GM12878 (cell line): ENCODE measurements around the gene LCMT1. TPM values are rescaled to one million over a fixed set of nuclear protein-coding genes. Genes with fewer than 3 reads are reported as not detected.

Experiments
- ATAC-seq: fragments of 200-7000 bp; cut with Tn5 transposase; 3 replicates; pipeline ENCODE4 v1.9.1; 2020; ENCODE audit warnings: mild to moderate bottlenecking, moderate library complexity
- BruUV-seq: library from RNA; stranded (reverse); fragments of 400-500 nt; replicated peaks from 2 replicates; lab custom pipeline; 2021; lab: Mats Ljungman, UMichigan
- CTCF ChIA-PET: fragments of 300-600 bp; sonication (Branson Sonifier 250); formaldehyde crosslinking; extraction: SDS; loops from one replicate; lab custom pipeline; 2021; ENCODE audit warnings: inconsistent platforms; lab: Yijun Ruan, JAX
- POLR2A ChIA-PET: fragments of 350-600 bp; formaldehyde crosslinking; extraction: SDS; loops from one replicate; lab custom pipeline; 2021; ENCODE audit warnings: inconsistent platforms; lab: Charles Lee
- RAD21 ChIA-PET: fragments of 300-600 bp; sonication (Branson Sonifier 250); formaldehyde crosslinking; loops from one replicate; lab custom pipeline; 2023; ENCODE audit warnings: antibody characterized with exemption; ENCODE audit not compliant: unreplicated experiment; lab: Charles Lee
- SMC1A ChIA-PET: fragments of 300-600 bp; sonication (Branson Sonifier 250); formaldehyde crosslinking; loops from one replicate; lab custom pipeline; 2023; ENCODE audit not compliant: unreplicated experiment, uncharacterized antibody; lab: Charles Lee
- DNase-seq: peaks from one replicate; pipeline ENCODE4 v3.0.0-alpha.2; 2011; ENCODE audit warnings: low read depth, low spot score
- FAIRE-seq: peaks from 3 replicates; lab custom pipeline; 2011; peaks lifted over from hg19 to GRCh38; lab: Jason Lieb, UNC
- H2AFZ ChIP-seq: 2 replicates; pipeline ENCODE4 v1.6.0; 2011; ENCODE audit warnings: low read depth, low read length, control low read depth; ENCODE audit not compliant: control insufficient read depth
- H3K27ac ChIP-seq: 2 replicates; pipeline ENCODE4 v1.5.1; 2011; ENCODE audit warnings: control low read depth; ENCODE audit not compliant: control insufficient read depth, insufficient read depth
- H3K27me3 ChIP-seq, 2 experiments: replicated peaks in 1 of 2; 2 replicates each; pipeline versions ENCODE4 v1.6.0 to v1.6.1; 2011; ENCODE audit warnings: low read length in 1 of 2; ENCODE audit not compliant: control insufficient read depth in 2 of 2, insufficient read depth in 2 of 2
- H3K36me3 ChIP-seq, 2 experiments: 2 replicates each; pipeline ENCODE4 v1.5.1; 2011; ENCODE audit warnings: low read length in 1 of 2; ENCODE audit not compliant: control insufficient read depth in 2 of 2, insufficient read depth in 2 of 2
- H3K4me1 ChIP-seq: 2 replicates; pipeline ENCODE4 v1.6.1; 2011; ENCODE audit warnings: mild to moderate bottlenecking, low read length, moderate library complexity, mixed read lengths; ENCODE audit not compliant: control insufficient read depth, insufficient read depth
- H3K4me2 ChIP-seq: 2 replicates; pipeline ENCODE4 v1.6.0; 2011; ENCODE audit warnings: control low read depth; ENCODE audit not compliant: control insufficient read depth, insufficient read depth
- H3K4me3 ChIP-seq: fragments of 200-600 bp; sonication (generic); 2 replicates; pipeline ENCODE4 v1.5.1; 2016
- H3K79me2 ChIP-seq: 2 replicates; pipeline ENCODE4 v1.6.0; 2011; ENCODE audit warnings: low read length; ENCODE audit not compliant: control insufficient read depth, insufficient read depth
- H3K9ac ChIP-seq: 2 replicates; pipeline ENCODE4 v1.8.0; 2011; ENCODE audit warnings: low read length, control low read depth, mixed read lengths; ENCODE audit not compliant: control insufficient read depth, insufficient read depth
- H3K9me3 ChIP-seq: replicated peaks from 3 replicates; pipeline ENCODE4 v1.5.1; 2011; ENCODE audit warnings: mild to moderate bottlenecking, low read length; ENCODE audit not compliant: control insufficient read depth, insufficient read depth
- H4K20me1 ChIP-seq: 2 replicates; pipeline ENCODE4 v1.6.0; 2011; ENCODE audit not compliant: control insufficient read depth, insufficient read depth
- ELK1 ChIP-seq: IDR thresholded peaks from 2 replicates; pipeline ENCODE4 v1.6.1; 2012; ENCODE audit warnings: low read depth, low read length, improper control_type of control experiment
- FOXK2 ChIP-seq: fragments of 450-650 bp; IDR thresholded peaks from 2 replicates; pipeline ENCODE4 v1.6.1; 2017; ENCODE audit warnings: mild to moderate bottlenecking, moderate library complexity
- PAX5 ChIP-seq: IDR thresholded peaks from 2 replicates; pipeline ENCODE4 v1.6.1; 2011; ENCODE audit warnings: low read depth, low read length, borderline replicate concordance
- PAX8 ChIP-seq: fragments of 450-650 bp; IDR thresholded peaks from 2 replicates; pipeline ENCODE4 v1.6.1; 2017; ENCODE audit warnings: mild to moderate bottlenecking, moderate library complexity
- PBX3 ChIP-seq: IDR thresholded peaks from 2 replicates; pipeline ENCODE4 v1.6.1; 2011; ENCODE audit warnings: mild to moderate bottlenecking, low read depth, low read length, moderate library complexity; ENCODE audit not compliant: insufficient replicate concordance
- SRF ChIP-seq, 2 experiments: IDR thresholded peaks; 2 replicates each; pipeline ENCODE4 v1.6.1; 2011; ENCODE audit warnings: low read depth in 2 of 2, low read length in 2 of 2, mild to moderate bottlenecking in 1 of 2, moderate library complexity in 1 of 2
- ZNF592 ChIP-seq: fragments of 450-650 bp; IDR thresholded peaks from 2 replicates; pipeline ENCODE4 v1.6.1; 2017; ENCODE audit warnings: mild to moderate bottlenecking, moderate library complexity
- WGBS: methylation state at CpG from one replicate; pipeline ENCODE4 v1.1.6; 2016; ENCODE audit warnings: low lambda C conversion rate; ENCODE audit not compliant: insufficient replicate concordance, insufficient coverage; ENCODE audit errors: missing lambda C conversion rate; 5-methylcytosine and 5-hydroxymethylcytosine counted together
- in situ Hi-C: fragments of 300-500 bp; cut with MboI; formaldehyde crosslinking; loops from 9 replicates; pipeline ENCODE4 v1.14.3; 2018; ENCODE audit warnings: mixed read lengths
- intact Hi-C: fragments of 100-400 bp; cut with micrococcal nuclease; formaldehyde crosslinking; loops from one replicate; pipeline ENCODE4 v1.14.2; 2022; ENCODE audit not compliant: unreplicated experiment
- polyA plus RNA-seq, 11 experiments: library from polyadenylated mRNA; depleted of rRNA in 4 of 11; unstranded in 6 of 11; stranded (reverse) in 5 of 11; fragments of >200 nt; fragmentation: Nextera tagmentation in 4 of 11; fragmentation: Illumina TruSeq in 1 of 11; extraction: Ambion mirVana in 4 of 11; extraction: Trizol in 1 of 11; gene quantifications; 1 replicate in 1 of 11; 2 replicates in 10 of 11; pipeline versions ENCODE4 v1.2.1 to v1.2.3, GENCODE V29; 2011 to 2016; ENCODE audit warnings: inconsistent platforms in 2 of 11, missing spikeins in 2 of 11, low read depth in 1 of 11
- total RNA-seq, 4 experiments: library from RNA; depleted of rRNA in 3 of 4; stranded (reverse); fragments of >200 nt in 3 of 4; fragmentation: Illumina TruSeq in 1 of 4; extraction: Trizol in 1 of 4; gene quantifications; 2 replicates each; pipeline versions ENCODE4 v1.2.1 to v1.2.3, GENCODE V29; 2013 to 2021
- TF ChIP-seq, protein P1 (sequence below): fragments of 450-650 bp; formaldehyde crosslinking; IDR thresholded peaks from 2 replicates; pipeline ENCODE4 v1.4.0; 2022; ENCODE audit warnings: mild to moderate bottlenecking, moderate library complexity
- TF ChIP-seq, protein P2 (sequence below): fragments of 450-650 bp; IDR thresholded peaks from 2 replicates; pipeline ENCODE4 v1.6.1; 2016; ENCODE audit warnings: mild to moderate bottlenecking, moderate library complexity, borderline replicate concordance

Gene LCMT1
- total and polyA plus RNA-seq, 10 of the 15 experiments (the other 5 are each of a cell fraction or from before 2014, with no cell fraction given) = 19.7 to 51.2 (median 32.6) TPM

DNA sequence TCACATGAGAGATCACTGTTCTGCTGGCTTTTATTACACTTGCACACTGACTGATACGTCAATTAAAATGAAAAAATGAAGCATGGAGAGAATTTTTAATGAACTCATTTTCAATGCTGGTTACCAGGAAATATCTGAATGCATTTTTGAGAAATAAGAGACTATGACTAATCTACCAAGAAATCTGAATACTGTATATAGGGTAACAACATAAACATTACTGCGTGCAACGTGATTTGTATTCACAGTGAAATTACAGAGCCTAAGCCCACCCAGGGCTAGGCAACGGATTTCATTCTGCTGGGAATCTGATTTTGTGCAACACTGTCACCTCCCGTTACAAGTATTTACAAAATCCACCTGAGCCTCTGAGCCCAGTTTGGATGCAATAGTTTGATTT is 23.8 kb upstream of the LCMT1 start:
- Histone ChIP-seq H3K4me2 (no peak overlapping the region), H4K20me1 (no peaks in the 10 kb centered on the region), H3K4me3 (no peak overlapping the region), H3K4me1 (peaks cover 6% of the 10 kb centered on the region), H3K79me2 (no peaks in the 10 kb centered on the region), H3K27me3 (no peaks in the 10 kb centered on the region), H3K27ac (no peak overlapping the region), H3K36me3 (no peaks in the 10 kb centered on the region), H2AFZ (no peak overlapping the region), H3K9ac (no peak overlapping the region), H3K9me3 (no peaks in the 10 kb centered on the region)
- ChIA-PET CTCF (no interaction called here), RAD21 (no interaction called here), SMC1A (interaction anchor here (1.5 kb wide), 1 partner anchor 8 kb away, joined by 3 read pairs; no protein-coding TSS in a partner anchor), POLR2A (interaction anchor here (0.7 kb wide), 1 partner anchor 8 kb away, joined by 3 read pairs; no protein-coding TSS in a partner anchor)
- FAIRE-seq (no peak), DNase-seq (no peak), ATAC-seq (no peak)
- BruUV-seq = no TSS peak
- WGBS = 66% methylated on average over 5 of the region's 5 CpGs
- intact Hi-C loops = no loop called here
- in situ Hi-C loops = no loop called here
- TF ChIP-seq PAX5 (no peak), ZNF592 (no peak), PAX8 (no peak), FOXK2 (no peak), SRF (IDR thresholded peaks at IDR 0.05; ENCODE audit: low read depth in 2 of 2, low read length in 2 of 2) (no peak), PBX3 (no peak), ELK1 (no peak)
- TF ChIP-seq, protein P1, sequence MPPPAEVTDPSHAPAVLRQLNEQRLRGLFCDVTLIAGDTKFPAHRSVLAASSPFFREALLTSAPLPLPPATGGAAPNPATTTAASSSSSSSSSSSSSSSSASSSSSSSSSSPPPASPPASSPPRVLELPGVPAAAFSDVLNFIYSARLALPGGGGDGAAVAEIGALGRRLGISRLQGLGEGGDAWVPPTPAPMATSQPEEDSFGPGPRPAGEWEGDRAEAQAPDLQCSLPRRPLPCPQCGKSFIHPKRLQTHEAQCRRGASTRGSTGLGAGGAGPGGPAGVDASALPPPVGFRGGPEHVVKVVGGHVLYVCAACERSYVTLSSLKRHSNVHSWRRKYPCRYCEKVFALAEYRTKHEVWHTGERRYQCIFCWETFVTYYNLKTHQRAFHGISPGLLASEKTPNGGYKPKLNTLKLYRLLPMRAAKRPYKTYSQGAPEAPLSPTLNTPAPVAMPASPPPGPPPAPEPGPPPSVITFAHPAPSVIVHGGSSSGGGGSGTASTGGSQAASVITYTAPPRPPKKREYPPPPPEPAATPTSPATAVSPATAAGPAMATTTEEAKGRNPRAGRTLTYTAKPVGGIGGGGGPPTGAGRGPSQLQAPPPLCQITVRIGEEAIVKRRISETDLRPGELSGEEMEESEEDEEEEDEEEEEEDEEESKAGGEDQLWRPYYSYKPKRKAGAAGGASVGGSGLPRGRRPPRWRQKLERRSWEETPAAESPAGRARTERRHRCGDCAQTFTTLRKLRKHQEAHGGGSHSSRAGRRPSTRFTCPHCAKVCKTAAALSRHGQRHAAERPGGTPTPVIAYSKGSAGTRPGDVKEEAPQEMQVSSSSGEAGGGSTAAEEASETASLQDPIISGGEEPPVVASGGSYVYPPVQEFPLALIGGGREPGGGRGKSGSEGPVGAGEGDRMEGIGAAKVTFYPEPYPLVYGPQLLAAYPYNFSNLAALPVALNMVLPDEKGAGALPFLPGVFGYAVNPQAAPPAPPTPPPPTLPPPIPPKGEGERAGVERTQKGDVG (CRISPR knock-in tag) = no peak
- TF ChIP-seq, protein P2, sequence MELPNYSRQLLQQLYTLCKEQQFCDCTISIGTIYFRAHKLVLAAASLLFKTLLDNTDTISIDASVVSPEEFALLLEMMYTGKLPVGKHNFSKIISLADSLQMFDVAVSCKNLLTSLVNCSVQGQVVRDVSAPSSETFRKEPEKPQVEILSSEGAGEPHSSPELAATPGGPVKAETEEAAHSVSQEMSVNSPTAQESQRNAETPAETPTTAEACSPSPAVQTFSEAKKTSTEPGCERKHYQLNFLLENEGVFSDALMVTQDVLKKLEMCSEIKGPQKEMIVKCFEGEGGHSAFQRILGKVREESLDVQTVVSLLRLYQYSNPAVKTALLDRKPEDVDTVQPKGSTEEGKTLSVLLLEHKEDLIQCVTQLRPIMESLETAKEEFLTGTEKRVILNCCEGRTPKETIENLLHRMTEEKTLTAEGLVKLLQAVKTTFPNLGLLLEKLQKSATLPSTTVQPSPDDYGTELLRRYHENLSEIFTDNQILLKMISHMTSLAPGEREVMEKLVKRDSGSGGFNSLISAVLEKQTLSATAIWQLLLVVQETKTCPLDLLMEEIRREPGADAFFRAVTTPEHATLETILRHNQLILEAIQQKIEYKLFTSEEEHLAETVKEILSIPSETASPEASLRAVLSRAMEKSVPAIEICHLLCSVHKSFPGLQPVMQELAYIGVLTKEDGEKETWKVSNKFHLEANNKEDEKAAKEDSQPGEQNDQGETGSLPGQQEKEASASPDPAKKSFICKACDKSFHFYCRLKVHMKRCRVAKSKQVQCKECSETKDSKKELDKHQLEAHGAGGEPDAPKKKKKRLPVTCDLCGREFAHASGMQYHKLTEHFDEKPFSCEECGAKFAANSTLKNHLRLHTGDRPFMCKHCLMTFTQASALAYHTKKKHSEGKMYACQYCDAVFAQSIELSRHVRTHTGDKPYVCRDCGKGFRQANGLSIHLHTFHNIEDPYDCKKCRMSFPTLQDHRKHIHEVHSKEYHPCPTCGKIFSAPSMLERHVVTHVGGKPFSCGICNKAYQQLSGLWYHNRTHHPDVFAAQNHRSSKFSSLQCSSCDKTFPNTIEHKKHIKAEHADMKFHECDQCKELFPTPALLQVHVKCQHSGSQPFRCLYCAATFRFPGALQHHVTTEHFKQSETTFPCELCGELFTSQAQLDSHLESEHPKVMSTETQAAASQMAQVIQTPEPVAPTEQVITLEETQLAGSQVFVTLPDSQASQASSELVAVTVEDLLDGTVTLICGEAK = no peak
